Fibroblast of lung (primary cell): ENCODE results near the gene MEIS2.

ENCODE experiments used
- CTCF ChIP-seq, 2 donors: IDR thresholded peaks in 1 of 2; conservative IDR thresholded peaks in 1 of 2; 1 replicate in 1 of 2; 2 replicates in 1 of 2; pipeline ENCODE4 v1.5.1; 2011 to 2012; ENCODE audit warnings: low read length in 2 of 2, control low read depth in 1 of 2, inconsistent platforms in 1 of 2, low read depth in 1 of 2, mild to moderate bottlenecking in 1 of 2
- EZH2 ChIP-seq: IDR thresholded peaks from 2 replicates; pipeline ENCODE4 v1.5.1; 2012; ENCODE audit warnings: low read length, control low read depth, mild to moderate bottlenecking; ENCODE audit errors: missing control alignments

- no peak for TF ChIP-seq CTCF (conservative IDR thresholded peaks at IDR 0.05 in 1 of 2, IDR thresholded peaks at IDR 0.05 in 1 of 2; ENCODE audit: low read depth in 1 of 2, low read length in 2 of 2)
- TF ChIP-seq EZH2, result no peak
These were observed 48.8 kb upstream of the MEIS2 start for GRCh38 chr15:37149146-37149545.
